H1 (cell line): ENCODE data around the gene PLA2G4A.

ENCODE experiments used
- CTCF ChIP-seq, 3 experiments: IDR thresholded peaks; 1 replicate in 2 of 3; 2 replicates in 1 of 3; pipeline versions ENCODE4 v1.5.1 to v1.6.1; 2011; ENCODE audit warnings: low read length in 3 of 3, mild to moderate bottlenecking in 3 of 3, inconsistent platforms in 2 of 3, low read depth in 1 of 3, moderate library complexity in 1 of 3; ENCODE audit not compliant: insufficient read depth in 1 of 3; ENCODE audit errors: control extremely low read depth in 1 of 3
- EP300 ChIP-seq, 2 experiments: IDR thresholded peaks; 1 replicate in 1 of 2; 2 replicates in 1 of 2; pipeline ENCODE4 v1.6.1; 2011 to 2012; ENCODE audit warnings: low read depth in 2 of 2, low read length in 2 of 2, mild to moderate bottlenecking in 2 of 2, borderline replicate concordance in 1 of 2, inconsistent platforms in 1 of 2, moderate library complexity in 1 of 2
- KDM1A ChIP-seq: fragments of 200-600, 300-600 bp; sonication (generic); IDR thresholded peaks from 2 replicates; pipeline ENCODE4 v1.7.1; 2016; ENCODE audit warnings: mild to moderate bottlenecking, low read length, borderline replicate concordance
- POLR2A ChIP-seq, 2 experiments: IDR thresholded peaks; 1 replicate in 1 of 2; 2 replicates in 1 of 2; pipeline ENCODE4 v1.6.1; 2011; ENCODE audit warnings: low read depth in 2 of 2, low read length in 2 of 2, mild to moderate bottlenecking in 2 of 2; ENCODE audit errors: control extremely low read depth in 1 of 2
- POLR2AphosphoS5 ChIP-seq: IDR thresholded peaks from 2 replicates; pipeline ENCODE4 v1.6.1; 2011; ENCODE audit warnings: low read depth, low read length

GRCh38 chr1:186900539-186901237 lies 71.9 kb downstream of the PLA2G4A start:
- no peak for TF ChIP-seq CTCF (IDR thresholded peaks at IDR 0.05; ENCODE audit: control extremely low read depth in 1 of 3, insufficient read depth in 1 of 3, low read depth in 1 of 3, low read length in 3 of 3)
- TF ChIP-seq POLR2AphosphoS5, result no peak
- TF ChIP-seq EP300 (IDR thresholded peaks at IDR 0.05; ENCODE audit: borderline replicate concordance in 1 of 2, low read depth in 2 of 2, low read length in 2 of 2), result no peak
- TF ChIP-seq POLR2A (IDR thresholded peaks at IDR 0.05; ENCODE audit: control extremely low read depth in 1 of 2, low read depth in 2 of 2, low read length in 2 of 2), result no peak
- no peak for TF ChIP-seq KDM1A
